ENCODE measurements around the gene BACH1.

BACH1 gene

GRCh38 chr21:29300807-29301138 lies 2.1 kb downstream of the BACH1 start:
- FAIRE-seq (no peak), DNase-seq (ENCODE audit: insufficient read length, low spot score) (no peak)
- TF ChIP-seq CTCF (IDR thresholded peaks at IDR 0.05; ENCODE audit: insufficient read depth, missing control alignments), result no peak

- no peak for FAIRE-seq
- DNase-seq (ENCODE audit: insufficient read length, low spot score), result no peak
- no peak for TF ChIP-seq CTCF (IDR thresholded peaks at IDR 0.05; ENCODE audit: insufficient read depth, missing control alignments)
These were observed 3.0 kb downstream of the BACH1 start for GRCh38 chr21:29301691-29302090.

GRCh38 chr21:29302359-29302875 lies 3.7 kb downstream of the BACH1 start:
- no peak for FAIRE-seq
- no peak for DNase-seq (ENCODE audit: insufficient read length, low spot score)
- TF ChIP-seq CTCF (IDR thresholded peaks at IDR 0.05; ENCODE audit: insufficient read depth, missing control alignments), result no peak

- no peak for FAIRE-seq
- DNase-seq (ENCODE audit: insufficient read length, low spot score), result no peak
- TF ChIP-seq CTCF (IDR thresholded peaks at IDR 0.05; ENCODE audit: insufficient read depth, missing control alignments), result no peak
These were observed 4.6 kb downstream of the BACH1 start for GRCh38 chr21:29303288-29303687.

GRCh38 chr21:29304597-29304996 lies 5.9 kb downstream of the BACH1 start:
- DNase-seq (ENCODE audit: insufficient read length, low spot score), result no peak
- no peak for FAIRE-seq
- TF ChIP-seq CTCF (IDR thresholded peaks at IDR 0.05; ENCODE audit: insufficient read depth, missing control alignments), result no peak

GRCh38 chr21:29305068-29305467 lies 6.3 kb downstream of the BACH1 start:
- no peak for FAIRE-seq
- no peak for TF ChIP-seq CTCF (IDR thresholded peaks at IDR 0.05; ENCODE audit: insufficient read depth, missing control alignments)
- no peak for DNase-seq (ENCODE audit: insufficient read length, low spot score)

- DNase-seq (ENCODE audit: insufficient read length, low spot score), result no peak
- FAIRE-seq, result no peak
- TF ChIP-seq CTCF (IDR thresholded peaks at IDR 0.05; ENCODE audit: insufficient read depth, missing control alignments), result no peak
These were observed 6.8 kb downstream of the BACH1 start for GRCh38 chr21:29305561-29305960.
